SKM-1 treated with dmso at 0.1 percent for 144 hours (cell line): ENCODE data around the gene ACTR8.

Experiments
- DNase-seq: peaks from one replicate; lab custom pipeline; 2025; ENCODE audit not compliant: unreplicated experiment; lab: John Stamatoyannopoulos, UW

ACTR8 gene

GRCh38 chr3:53865732-53866499, 16.0 kb downstream of the ACTR8 start:
- DNase-seq, result no peak

GRCh38 chr3:53863145-53863544, 18.8 kb downstream of the ACTR8 start:
- DNase-seq, result no peak

- DNase-seq, result no peak
Observed at GRCh38 chr3:53862241-53862640, 19.7 kb downstream of the ACTR8 start.

GRCh38 chr3:53860196-53860595, 21.8 kb downstream of the ACTR8 start:
- no peak for DNase-seq

GRCh38 chr3:53859178-53859577, 22.8 kb downstream of the ACTR8 start:
- DNase-seq, result no peak

- no peak for DNase-seq
Observed at GRCh38 chr3:53858096-53858741, 23.7 kb downstream of the ACTR8 start.

GRCh38 chr3:53856964-53857363, 25.0 kb downstream of the ACTR8 start:
- DNase-seq, result peak; percentile 20

GRCh38 chr3:53850895-53851294, 31.1 kb downstream of the ACTR8 start:
- no peak for DNase-seq

- DNase-seq, result no peak
Observed at GRCh38 chr3:53849916-53850315, 32.0 kb downstream of the ACTR8 start.

- no peak for DNase-seq
Observed at GRCh38 chr3:53846851-53847155, 35.1 kb downstream of the ACTR8 start.

GRCh38 chr3:53846134-53846850, 35.7 kb downstream of the ACTR8 start, which contains the start of the genes CHDH and IL17RB:
TSS of gene CHDH (minus strand) at chr3:53846419. CDS start at chr3:53824008, 22,411 bp downstream.
TSS of gene IL17RB (plus strand) at chr3:53846568. CDS start at chr3:53846589, 21 bp downstream.
- peak; percentile 20 for DNase-seq

GRCh38 chr3:53845881-53846133, 36.1 kb downstream of the ACTR8 start:
- no peak for DNase-seq

GRCh38 chr3:53845103-53845880, 36.7 kb downstream of the ACTR8 start:
- DNase-seq, result peak; percentile 28

GRCh38 chr3:53844262-53845102, 37.5 kb downstream of the ACTR8 start:
- no peak for DNase-seq

- DNase-seq, result no peak
Observed at GRCh38 chr3:53843195-53844177, 38.5 kb downstream of the ACTR8 start.

- no peak for DNase-seq
Observed at GRCh38 chr3:53842436-53843194, 39.3 kb downstream of the ACTR8 start.

- DNase-seq, result no peak
Observed at GRCh38 chr3:53841296-53841695, 40.7 kb downstream of the ACTR8 start.

- no peak for DNase-seq
Observed at GRCh38 chr3:53837331-53837730, 44.6 kb downstream of the ACTR8 start.
